Nephron (organoid): Measurements from ENCODE around the gene ZNF474.
A peak's percentile ranks its signal among the peaks of the same experiment; 100 is the strongest.

Experiments
- H3K27ac Mint-ChIP-seq, 3 experiments: 2 replicates each; pipeline ENCODE4 v1.8.0; 2020; ENCODE audit warnings: mixed read lengths in 3 of 3, mild to moderate bottlenecking in 2 of 3, moderate library complexity in 1 of 3
- H3K27me3 Mint-ChIP-seq: 2 replicates; pipeline ENCODE4 v1.8.0; 2021; ENCODE audit warnings: low read depth, mild to moderate bottlenecking, moderate library complexity, mixed read lengths
- H3K36me3 Mint-ChIP-seq: 2 replicates; pipeline ENCODE4 v1.8.0; 2020; ENCODE audit warnings: low read depth, mixed read lengths
- H3K4me1 Mint-ChIP-seq: 2 replicates; pipeline ENCODE4 v1.8.0; 2020; ENCODE audit warnings: mixed read lengths
- H3K4me3 Mint-ChIP-seq, 3 experiments: 2 replicates each; pipeline ENCODE4 v1.8.0; 2020; ENCODE audit warnings: mild to moderate bottlenecking in 3 of 3, mixed read lengths in 3 of 3, moderate library complexity in 2 of 3
- H3K9me3 Mint-ChIP-seq: 2 replicates; pipeline ENCODE4 v1.8.0; 2020; ENCODE audit warnings: mixed read lengths
- CTCF ChIP-seq, 3 experiments: fragments of 200-600 bp; sonication (generic); IDR thresholded peaks; one replicate each; pipeline ENCODE4 v1.5.0; 2021; ENCODE audit warnings: antibody characterized with exemption in 3 of 3; ENCODE audit not compliant: unreplicated experiment in 3 of 3

Gene ZNF474

DNA sequence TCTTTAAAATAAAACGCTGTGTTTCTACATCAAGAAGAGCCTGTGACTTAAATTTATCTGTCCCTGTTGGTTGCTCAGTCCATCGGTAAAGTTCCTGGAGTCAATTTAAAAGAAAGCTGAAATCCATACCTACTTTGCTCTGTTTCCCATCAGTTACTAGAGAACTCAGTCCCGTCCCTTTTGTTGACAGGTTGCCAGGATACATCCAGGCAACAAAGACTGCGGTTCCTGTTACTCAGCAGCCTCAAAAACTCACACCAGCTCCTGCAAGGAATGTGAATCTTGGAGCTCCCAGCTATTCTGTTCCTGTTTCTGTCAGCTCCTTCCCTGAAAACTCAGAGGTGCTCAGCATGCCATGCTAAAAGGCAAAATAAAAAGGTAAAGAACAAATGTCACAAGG is at the start of gene ZNF474:
Gene ZNF474, plus strand, starts transcription at position 241 of the 400 bp plus-strand sequence. CDS start 22,445 bp downstream, outside the sequence.
- peak within 1 kb of the TSS; percentile 49 to 71 (median 65) for H3K27ac Mint-ChIP-seq
- no peaks in the 10 kb centered on the region for H3K36me3 Mint-ChIP-seq
- no peak for TF ChIP-seq CTCF (IDR thresholded peaks at IDR 0.05; ENCODE audit: unreplicated experiment in 3 of 3)
- peaks cover 44% of the 10 kb centered on the region for H3K4me1 Mint-ChIP-seq
- peak within 1 kb of the TSS in 1 of 3 experiments; percentile 60 for H3K4me3 Mint-ChIP-seq
- no peaks in the 10 kb centered on the region for H3K9me3 Mint-ChIP-seq
- no peaks in the 10 kb centered on the region for H3K27me3 Mint-ChIP-seq

- TF ChIP-seq CTCF (IDR thresholded peaks at IDR 0.05; ENCODE audit: unreplicated experiment in 3 of 3): no peak
- no peaks in the 10 kb centered on the region for H3K36me3 Mint-ChIP-seq
- peaks cover 13% of the 10 kb centered on the region for H3K27me3 Mint-ChIP-seq
- H3K27ac Mint-ChIP-seq: no peak overlapping the region
- no peak overlapping the region for H3K4me3 Mint-ChIP-seq
- no peaks in the 10 kb centered on the region for H3K9me3 Mint-ChIP-seq
- H3K4me1 Mint-ChIP-seq: peaks cover 18% of the 10 kb centered on the region
These were observed 47.8 kb upstream of the ZNF474 start for GRCh38 chr5:122081541-122081940.

GRCh38 chr5:122083535-122083934 is 45.8 kb upstream of the ZNF474 start:
- no peak overlapping the region for H3K27ac Mint-ChIP-seq
- H3K4me1 Mint-ChIP-seq: peaks cover 5% of the 10 kb centered on the region
- no peaks in the 10 kb centered on the region for H3K9me3 Mint-ChIP-seq
- TF ChIP-seq CTCF (IDR thresholded peaks at IDR 0.05; ENCODE audit: unreplicated experiment in 3 of 3): no peak
- no peaks in the 10 kb centered on the region for H3K36me3 Mint-ChIP-seq
- no peaks in the 10 kb centered on the region for H3K27me3 Mint-ChIP-seq
- H3K4me3 Mint-ChIP-seq: no peak overlapping the region

- H3K4me1 Mint-ChIP-seq: no peaks in the 10 kb centered on the region
- TF ChIP-seq CTCF (IDR thresholded peaks at IDR 0.05; ENCODE audit: unreplicated experiment in 3 of 3): no peak
- H3K27ac Mint-ChIP-seq: no peak overlapping the region
- H3K9me3 Mint-ChIP-seq: no peaks in the 10 kb centered on the region
- no peaks in the 10 kb centered on the region for H3K36me3 Mint-ChIP-seq
- no peak overlapping the region for H3K4me3 Mint-ChIP-seq
- H3K27me3 Mint-ChIP-seq: no peaks in the 10 kb centered on the region
These were observed 44.3 kb upstream of the ZNF474 start for GRCh38 chr5:122085041-122085440.

DNA sequence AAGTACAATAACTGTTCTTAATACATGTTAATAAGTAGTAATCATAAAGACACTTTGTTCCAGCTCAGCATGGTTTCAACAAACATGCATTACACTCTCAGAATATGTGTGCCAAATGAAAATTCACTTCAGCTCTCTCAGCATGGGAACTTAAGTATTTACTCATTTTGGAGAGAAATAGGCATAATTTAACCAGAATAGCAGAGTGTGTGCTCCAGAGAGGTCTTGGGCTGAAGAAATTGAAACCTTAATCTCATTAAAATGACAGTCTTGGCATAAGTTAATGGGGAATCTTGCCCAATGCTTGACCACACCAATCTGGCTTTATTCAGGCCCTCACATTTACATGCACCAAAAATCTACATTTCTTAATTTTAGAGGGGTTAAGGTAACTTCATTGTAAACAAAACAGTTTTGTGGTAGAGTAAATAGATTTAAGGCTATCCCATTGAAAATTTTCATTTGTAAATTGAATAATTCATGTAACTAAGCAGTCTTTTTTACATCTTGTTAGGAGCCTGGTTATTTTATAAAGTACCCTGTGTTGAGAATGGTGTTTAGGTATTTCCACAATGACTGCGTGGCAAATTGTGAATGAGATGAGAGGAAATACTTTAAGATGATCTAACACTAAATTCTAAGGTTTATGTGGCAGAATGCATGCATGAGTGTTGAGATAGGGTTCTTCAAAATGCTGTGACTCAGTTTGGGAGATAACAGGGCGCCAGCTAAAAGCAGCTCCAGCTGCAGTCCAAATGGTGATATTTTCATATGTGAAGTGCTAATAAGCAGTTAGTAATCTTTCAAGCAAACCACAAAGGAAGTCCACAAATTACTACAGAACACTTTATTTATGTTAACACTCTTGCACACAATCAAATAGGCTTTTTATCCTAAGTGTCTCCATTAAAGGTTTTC is 40.0 kb upstream of the ZNF474 start:
- H3K36me3 Mint-ChIP-seq: no peaks in the 10 kb centered on the region
- no peaks in the 10 kb centered on the region for H3K9me3 Mint-ChIP-seq
- TF ChIP-seq CTCF (IDR thresholded peaks at IDR 0.05; ENCODE audit: unreplicated experiment in 3 of 3): no peak
- H3K4me3 Mint-ChIP-seq: no peak overlapping the region
- H3K27ac Mint-ChIP-seq: no peak overlapping the region
- peaks cover 4% of the 10 kb centered on the region for H3K27me3 Mint-ChIP-seq
- H3K4me1 Mint-ChIP-seq: peaks cover 4% of the 10 kb centered on the region
